A673 (cell line): ENCODE measurements around the gene ABHD16A. TPM values are rescaled to one million over a fixed set of nuclear protein-coding genes. Genes with fewer than 3 reads are reported as not detected.

ENCODE experiments used
- Bru-seq: library from RNA; stranded (reverse); fragments of 400-500 nt; gene quantifications from one replicate; lab custom pipeline; 2021; lab: Mats Ljungman, UMichigan
- BruChase-seq, 2 experiments: library from RNA; stranded (reverse); fragments of 400-500 nt; gene quantifications; one replicate each; lab custom pipeline; 2021; lab: Mats Ljungman, UMichigan
- BruUV-seq: library from RNA; stranded (reverse); fragments of 400-500 nt; replicated peaks from 2 replicates; lab custom pipeline; 2021; lab: Mats Ljungman, UMichigan
- CTCF ChIA-PET: fragments of 300-600 bp; sonication (Branson Sonifier 250); formaldehyde crosslinking; loops from one replicate; lab custom pipeline; 2022; ENCODE audit warnings: antibody characterized with exemption; lab: Charles Lee
- POLR2A ChIA-PET: fragments of 300-600 bp; sonication (Branson Sonifier 250); formaldehyde crosslinking; loops from one replicate; lab custom pipeline; 2022; ENCODE audit warnings: antibody characterized with exemption; ENCODE audit not compliant: low non-redundant PET; lab: Charles Lee
- DNase-seq: peaks from one replicate; pipeline ENCODE4 v3.0.0-alpha.2; 2015; ENCODE audit warnings: low spot score
- H3K27ac ChIP-seq: fragments of 200-600 bp; sonication (generic); 2 replicates; pipeline ENCODE4 v1.5.1; 2016; ENCODE audit warnings: mixed run types, low read depth, mild to moderate bottlenecking, mixed read lengths, antibody characterized with exemption, low read length; ENCODE audit not compliant: poor library complexity, severe bottlenecking
- H3K27me3 ChIP-seq: fragments of 200-600 bp; sonication (generic); replicated peaks from 2 replicates; pipeline ENCODE4 v1.6.1; 2017; ENCODE audit warnings: mixed run types, low read depth, mild to moderate bottlenecking, mixed read lengths, antibody characterized with exemption, low read length; ENCODE audit not compliant: insufficient read depth, poor library complexity
- H3K36me3 ChIP-seq: fragments of 200-600 bp; sonication (generic); 2 replicates; pipeline ENCODE4 v1.6.1; 2016; ENCODE audit warnings: mixed run types, mild to moderate bottlenecking, mixed read lengths, antibody characterized with exemption, low read length; ENCODE audit not compliant: insufficient read depth, poor library complexity, severe bottlenecking
- H3K4me1 ChIP-seq: fragments of 200-600 bp; sonication (generic); 2 replicates; pipeline ENCODE4 v1.6.1; 2017; ENCODE audit warnings: mixed run types, mild to moderate bottlenecking, mixed read lengths, antibody characterized with exemption, low read length; ENCODE audit not compliant: insufficient read depth, poor library complexity, severe bottlenecking
- H3K4me3 ChIP-seq: fragments of 200-600 bp; sonication (generic); 2 replicates; pipeline ENCODE4 v1.5.1; 2016; ENCODE audit warnings: low read depth, mixed run types, mild to moderate bottlenecking, mixed read lengths, low read length; ENCODE audit not compliant: poor library complexity, severe bottlenecking
- H3K9me3 ChIP-seq: fragments of 200-600 bp; sonication (generic); 2 replicates; pipeline ENCODE4 v1.6.1; 2016; ENCODE audit warnings: mixed run types, low read depth, mild to moderate bottlenecking, mixed read lengths, antibody characterized with exemption, low read length; ENCODE audit not compliant: poor library complexity, severe bottlenecking
- EZH2 ChIP-seq: fragments of 200-600 bp; sonication (generic); IDR thresholded peaks from 2 replicates; pipeline ENCODE4 v1.6.1; 2017; ENCODE audit warnings: borderline replicate concordance, low read depth, mild to moderate bottlenecking, mixed read lengths, antibody characterized with exemption, low read length; ENCODE audit not compliant: poor library complexity, severe bottlenecking
- intact Hi-C: fragments of 100-400 bp; cut with micrococcal nuclease; formaldehyde crosslinking; loops from one replicate; pipeline ENCODE4 v1.10.0; 2022; ENCODE audit not compliant: unreplicated experiment
- long read RNA-seq: library from polyadenylated mRNA; stranded (forward); transcript quantifications from one replicate; pipeline ENCODE4 v2.0.0, GENCODE V29; 2022
- total RNA-seq: library from RNA; stranded (reverse); gene quantifications from 2 replicates; pipeline ENCODE4 v1.2.3, GENCODE V29; 2021
- TF ChIP-seq, protein P1 (sequence below): fragments of 300-800, 200-600 bp; sonication (generic); conservative IDR thresholded peaks from 2 replicates; pipeline ENCODE4 v1.5.1; 2017; ENCODE audit warnings: low read depth, mild to moderate bottlenecking, antibody characterized with exemption, low read length, moderate library complexity, mixed read lengths

ABHD16A gene
- total RNA-seq (36.3 and 45.6 TPM in 2 replicates), Bru-seq, nascent RNA (percentile 73 among the genes with signal in this experiment), BruChase-seq, experiment 1, labeled RNA remaining after a 2-hour chase (percentile 62 among the genes with signal in this experiment), BruChase-seq, experiment 2, labeled RNA remaining after a 6-hour chase (percentile 68 among the genes with signal in this experiment)
- long read RNA-seq, transcript ABHD16A-201 (20 exons, 2,103 nt) = major isoform, 70 of 82 reads
- long read RNA-seq, partial matches to known transcripts = 0 of 82 reads
- long read RNA-seq, other reads (novel, unspliced or antisense) = 12 of 82 reads

DNA sequence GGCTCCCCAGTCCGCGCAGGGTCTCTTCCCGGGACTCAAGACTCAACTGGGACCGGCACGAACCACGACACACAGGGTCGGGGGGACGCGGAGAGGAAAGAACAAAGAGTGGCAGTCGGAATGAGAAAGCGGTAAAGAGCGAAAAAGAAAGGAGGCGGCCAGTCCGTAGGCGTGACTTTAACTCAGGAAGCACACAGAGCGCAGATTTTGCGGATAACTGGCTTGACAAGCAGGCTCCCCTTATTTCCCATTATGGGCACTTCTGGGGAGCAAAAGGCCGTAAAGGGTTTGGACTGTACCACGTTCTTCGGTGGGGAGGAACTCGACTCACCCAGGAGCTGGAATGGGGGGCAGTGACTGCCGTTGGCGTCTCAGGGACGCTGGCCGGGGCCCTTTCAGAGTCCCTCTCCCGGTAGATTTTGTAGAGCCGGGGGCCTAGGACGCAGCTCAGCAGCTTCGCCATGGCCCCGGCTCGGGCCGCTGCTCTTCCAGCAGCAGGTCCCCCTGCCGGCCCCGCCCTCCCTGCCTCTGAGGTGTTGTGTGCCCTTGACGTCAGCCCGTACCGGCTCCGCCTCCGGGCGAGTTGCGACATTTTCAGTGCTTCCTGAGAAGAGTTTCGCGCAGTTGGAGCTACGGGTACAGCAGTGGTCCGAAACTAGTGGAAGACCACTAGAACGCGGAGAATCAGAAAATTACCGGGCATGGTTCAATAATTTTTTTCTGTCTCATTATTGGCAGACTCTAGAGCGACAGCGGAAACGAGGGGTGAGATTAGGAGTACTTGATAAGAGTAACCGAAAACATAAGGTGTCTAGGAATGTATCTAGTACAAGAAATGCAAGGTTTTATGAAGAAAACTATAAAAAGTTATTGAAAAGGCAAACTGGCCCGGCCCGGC lies at the start of gene ABHD16A:
Gene ABHD16A (minus strand): TSS at position 506 of the 898 bp plus-strand sequence. CDS start 43 bp downstream, at position 463.
- intact Hi-C loops = no loop called here
- BruUV-seq = no TSS peak
- peak within 1 kb of the TSS; percentile 71 for H3K4me3 ChIP-seq
- no peaks in the 10 kb centered on the region for H3K27me3 ChIP-seq
- DNase-seq = peak; percentile 100
- H3K36me3 ChIP-seq = no peaks in the 10 kb centered on the region
- H3K4me1 ChIP-seq = peaks cover 7% of the 10 kb centered on the region
- CTCF ChIA-PET = no interaction called here
- TF ChIP-seq, protein P1, sequence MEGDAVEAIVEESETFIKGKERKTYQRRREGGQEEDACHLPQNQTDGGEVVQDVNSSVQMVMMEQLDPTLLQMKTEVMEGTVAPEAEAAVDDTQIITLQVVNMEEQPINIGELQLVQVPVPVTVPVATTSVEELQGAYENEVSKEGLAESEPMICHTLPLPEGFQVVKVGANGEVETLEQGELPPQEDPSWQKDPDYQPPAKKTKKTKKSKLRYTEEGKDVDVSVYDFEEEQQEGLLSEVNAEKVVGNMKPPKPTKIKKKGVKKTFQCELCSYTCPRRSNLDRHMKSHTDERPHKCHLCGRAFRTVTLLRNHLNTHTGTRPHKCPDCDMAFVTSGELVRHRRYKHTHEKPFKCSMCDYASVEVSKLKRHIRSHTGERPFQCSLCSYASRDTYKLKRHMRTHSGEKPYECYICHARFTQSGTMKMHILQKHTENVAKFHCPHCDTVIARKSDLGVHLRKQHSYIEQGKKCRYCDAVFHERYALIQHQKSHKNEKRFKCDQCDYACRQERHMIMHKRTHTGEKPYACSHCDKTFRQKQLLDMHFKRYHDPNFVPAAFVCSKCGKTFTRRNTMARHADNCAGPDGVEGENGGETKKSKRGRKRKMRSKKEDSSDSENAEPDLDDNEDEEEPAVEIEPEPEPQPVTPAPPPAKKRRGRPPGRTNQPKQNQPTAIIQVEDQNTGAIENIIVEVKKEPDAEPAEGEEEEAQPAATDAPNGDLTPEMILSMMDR = no peak
- TF ChIP-seq EZH2 = no peak
- POLR2A ChIA-PET = interaction anchor here (0.5 to 1.0 kb wide), 7 partner anchors 22 to 1092 kb away, joined by 3 to 6 read pairs (median 3); partner anchors contain the start of genes DXO, LSM2 and LY6G5C
- no peaks in the 10 kb centered on the region for H3K9me3 ChIP-seq
- H3K27ac ChIP-seq = peak within 1 kb of the TSS; percentile 97

DNA sequence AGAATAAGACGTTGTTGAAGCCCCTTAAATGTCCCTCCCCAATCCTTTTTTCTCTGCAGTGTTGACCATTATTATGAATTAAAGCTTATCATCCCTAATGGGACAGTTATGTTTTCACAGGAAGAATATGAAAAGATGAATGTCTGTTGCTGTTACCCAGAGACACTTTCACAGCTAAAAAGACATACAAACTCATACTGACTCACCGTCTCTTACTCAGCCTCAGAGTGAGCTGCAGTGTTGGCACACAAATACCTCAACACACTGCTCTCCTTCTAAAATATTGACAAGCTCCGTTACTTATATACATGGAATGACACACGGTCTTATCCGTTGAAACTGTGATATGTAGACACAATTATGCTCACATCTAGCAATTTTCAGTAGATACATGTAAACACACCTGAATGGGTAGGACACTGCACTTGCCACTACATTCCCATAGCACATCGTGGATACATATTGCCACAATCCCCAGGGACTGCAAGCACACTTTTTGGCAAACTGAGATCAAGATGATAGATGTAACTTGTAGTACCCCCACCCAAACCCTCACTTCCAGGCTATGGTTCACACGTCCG lies 49.7 kb upstream of the ABHD16A start:
- H3K4me3 ChIP-seq = no peak overlapping the region
- H3K4me1 ChIP-seq = no peaks in the 10 kb centered on the region
- no peaks in the 10 kb centered on the region for H3K9me3 ChIP-seq
- TF ChIP-seq, protein P1 = no peak
- no peak for TF ChIP-seq EZH2
- intact Hi-C loops = no loop called here
- ChIA-PET CTCF (no interaction called here), POLR2A (no interaction called here)
- H3K27me3 ChIP-seq = no peaks in the 10 kb centered on the region
- no peak overlapping the region for H3K27ac ChIP-seq
- no peak for DNase-seq
- BruUV-seq = no TSS peak
- H3K36me3 ChIP-seq = peaks cover 15% of the 10 kb centered on the region

DNA sequence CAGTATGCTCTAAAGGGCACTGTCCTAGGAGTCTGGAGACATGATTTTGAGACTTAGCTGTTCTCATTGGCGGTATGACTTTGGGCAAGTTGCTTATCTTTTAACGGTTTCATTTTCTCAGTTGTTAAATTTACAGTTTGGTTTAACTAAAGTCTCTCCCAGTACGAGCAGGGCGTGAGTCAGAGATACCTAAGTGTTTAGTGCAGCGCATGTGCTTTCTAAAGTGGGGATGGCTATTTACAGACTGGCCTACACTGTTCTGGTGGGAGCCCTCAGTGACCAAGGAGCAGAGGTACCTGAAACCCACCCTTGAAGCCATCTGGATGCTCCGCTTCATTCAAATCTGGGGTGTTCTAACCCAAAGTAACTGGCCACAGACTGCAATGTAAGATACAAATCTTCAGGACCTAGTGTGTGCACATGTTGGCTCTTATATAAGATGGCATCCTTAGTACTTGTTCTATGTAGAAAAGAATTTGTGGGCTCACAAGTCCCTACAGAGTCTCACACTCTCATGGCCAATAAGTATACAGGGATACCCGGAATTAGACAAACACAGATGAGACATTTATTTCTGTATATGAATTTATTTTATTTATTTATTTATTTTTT lies 47.4 kb upstream of the ABHD16A start:
- CTCF ChIA-PET = no interaction called here
- DNase-seq = no peak
- TF ChIP-seq, protein P1 = no peak
- no peak for TF ChIP-seq EZH2
- H3K4me1 ChIP-seq = no peaks in the 10 kb centered on the region
- H3K9me3 ChIP-seq = no peaks in the 10 kb centered on the region
- no peaks in the 10 kb centered on the region for H3K27me3 ChIP-seq
- H3K36me3 ChIP-seq = peaks cover 24% of the 10 kb centered on the region
- intact Hi-C loops = no loop called here
- no peak overlapping the region for H3K27ac ChIP-seq
- POLR2A ChIA-PET = no interaction called here
- no peak overlapping the region for H3K4me3 ChIP-seq
- BruUV-seq = no TSS peak
